Endodermal cell (in vitro differentiated cells): ENCODE measurements around the gene KIF26B. TPM values are rescaled to one million over a fixed set of nuclear protein-coding genes. Genes with fewer than 3 reads are reported as not detected.

ENCODE experiments used
- DNase-seq: peaks from one replicate; pipeline ENCODE4 v3.0.0-alpha.2; 2017
- H3K27ac ChIP-seq: 2 replicates; pipeline ENCODE4 v1.5.1; 2013; ENCODE audit warnings: mild to moderate bottlenecking, low read depth, low read length, moderate library complexity
- H3K27me3 ChIP-seq: 2 replicates; pipeline ENCODE4 v1.6.1; 2013; ENCODE audit warnings: mild to moderate bottlenecking, low read length, moderate library complexity; ENCODE audit not compliant: insufficient read depth, control insufficient read depth, poor library complexity, severe bottlenecking
- H3K36me3 ChIP-seq: 2 replicates; pipeline ENCODE4 v1.7.0; 2013; ENCODE audit warnings: mild to moderate bottlenecking, low read length, moderate library complexity; ENCODE audit not compliant: control insufficient read depth, insufficient read depth
- H3K4me1 ChIP-seq: one replicate; pipeline ENCODE4 v1.7.0; 2013; ENCODE audit warnings: low read length; ENCODE audit not compliant: control insufficient read depth, insufficient read depth
- H3K4me3 ChIP-seq: 2 replicates; pipeline ENCODE4 v1.5.1; 2013; ENCODE audit warnings: mild to moderate bottlenecking, low read length, moderate library complexity
- H3K9ac ChIP-seq: 2 replicates; pipeline ENCODE4 v1.6.1; 2013; ENCODE audit warnings: mild to moderate bottlenecking, low read length, moderate library complexity; ENCODE audit not compliant: poor library complexity, severe bottlenecking; ENCODE audit errors: extremely low read depth
- H3K9me3 ChIP-seq: 2 replicates; pipeline ENCODE4 v1.6.1; 2013; ENCODE audit warnings: mild to moderate bottlenecking, low read length, moderate library complexity; ENCODE audit not compliant: control insufficient read depth
- H3K27ac Mint-ChIP-seq: 2 replicates; pipeline ENCODE4 v1.8.0; 2020; ENCODE audit warnings: mixed read lengths
- H3K27me3 Mint-ChIP-seq: 2 replicates; pipeline ENCODE4 v1.8.0; 2021; ENCODE audit warnings: mild to moderate bottlenecking, mixed read lengths; ENCODE audit not compliant: insufficient read depth
- H3K36me3 Mint-ChIP-seq: 2 replicates; pipeline ENCODE4 v1.8.0; 2020; ENCODE audit warnings: low read depth, mixed read lengths
- H3K4me1 Mint-ChIP-seq: 2 replicates; pipeline ENCODE4 v1.8.0; 2020; ENCODE audit warnings: mixed read lengths
- H3K4me3 Mint-ChIP-seq: 2 replicates; pipeline ENCODE4 v1.8.0; 2020; ENCODE audit warnings: mild to moderate bottlenecking, moderate library complexity, mixed read lengths
- H3K9me3 Mint-ChIP-seq: 2 replicates; pipeline ENCODE4 v1.8.0; 2020; ENCODE audit warnings: mild to moderate bottlenecking, mixed read lengths
- CTCF ChIP-seq: fragments of 200-600 bp; sonication (generic); conservative IDR thresholded peaks from 2 replicates; pipeline ENCODE4 v1.5.0; 2021; ENCODE audit warnings: antibody characterized with exemption, mild to moderate bottlenecking
- WGBS, 2 experiments: methylation state at CpG; one replicate each; pipeline versions ENCODE4 v1.1.5 to v1.1.7; 2013; ENCODE audit warnings: missing lambda C conversion rate in 2 of 2, mixed read lengths in 1 of 2; ENCODE audit not compliant: insufficient coverage in 1 of 2, insufficient read length in 1 of 2; 5-methylcytosine and 5-hydroxymethylcytosine counted together
- total RNA-seq, 2 donors: library from RNA; stranded (reverse); fragmentation: NEBNext Ultra II Directional in 1 of 2; extraction: Animal tissue kit (Norgen Biotek cat#: 25700) in 1 of 2; gene quantifications; 2 replicates in 1 of 2; 3 replicates in 1 of 2; pipeline ENCODE4 v1.2.1, GENCODE V29; 2021

The KIF26B gene
- total RNA-seq, 2 donors from 2014 or later, result 12.3 to 21.0 TPM

- DNase-seq, result no peak
- peaks cover 13% of the 10 kb centered on the region for H3K4me1 ChIP-seq
- H3K9me3 Mint-ChIP-seq, result no peaks in the 10 kb centered on the region
- H3K9me3 ChIP-seq, result no peaks in the 10 kb centered on the region
- peaks cover 5% of the 10 kb centered on the region for H3K36me3 Mint-ChIP-seq
- H3K27ac Mint-ChIP-seq, result no peak overlapping the region
- H3K27me3 Mint-ChIP-seq, result peaks cover 8% of the 10 kb centered on the region
- TF ChIP-seq CTCF, result no peak
- WGBS, 2 experiments, result 97 to 100% methylated on average over 7 of the region's 7 CpGs
- no peaks in the 10 kb centered on the region for H3K27me3 ChIP-seq
- no peak overlapping the region for H3K27ac ChIP-seq
- H3K4me3 ChIP-seq, result no peak overlapping the region
- H3K4me3 Mint-ChIP-seq, result no peak overlapping the region
- no peak overlapping the region for H3K9ac ChIP-seq
- no peaks in the 10 kb centered on the region for H3K36me3 ChIP-seq
- peaks cover 12% of the 10 kb centered on the region for H3K4me1 Mint-ChIP-seq
Measured at GRCh38 chr1:245579881-245580280, 425.1 kb downstream of the KIF26B start.

- Mint-ChIP-seq H3K4me1 (peaks cover 11% of the 10 kb centered on the region), H3K9me3 (no peaks in the 10 kb centered on the region), H3K27ac (no peak overlapping the region), H3K36me3 (peaks cover 5% of the 10 kb centered on the region), H3K4me3 (no peak overlapping the region), H3K27me3 (peaks cover 8% of the 10 kb centered on the region)
- Histone ChIP-seq H3K4me3 (no peak overlapping the region), H3K27me3 (no peaks in the 10 kb centered on the region), H3K4me1 (peaks cover 11% of the 10 kb centered on the region), H3K9ac (no peak overlapping the region), H3K27ac (no peak overlapping the region), H3K9me3 (no peaks in the 10 kb centered on the region), H3K36me3 (no peaks in the 10 kb centered on the region)
- 93 to 94% methylated on average over 4 to 6 of the region's 6 CpGs for WGBS, 2 experiments
- DNase-seq, result no peak
- TF ChIP-seq CTCF, result no peak
Measured at GRCh38 chr1:245580651-245581050, 425.9 kb downstream of the KIF26B start.

- Mint-ChIP-seq H3K27ac (no peak overlapping the region), H3K9me3 (peaks cover 3% of the 10 kb centered on the region), H3K4me1 (no peaks in the 10 kb centered on the region), H3K27me3 (peaks cover 8% of the 10 kb centered on the region), H3K4me3 (no peak overlapping the region), H3K36me3 (peaks cover 6% of the 10 kb centered on the region)
- Histone ChIP-seq H3K4me1 (no peaks in the 10 kb centered on the region), H3K27me3 (no peaks in the 10 kb centered on the region), H3K9me3 (no peaks in the 10 kb centered on the region), H3K27ac (no peak overlapping the region), H3K9ac (no peak overlapping the region), H3K4me3 (no peak overlapping the region), H3K36me3 (no peaks in the 10 kb centered on the region)
- DNase-seq, result no peak
- 87 to 92% methylated on average over 6 to 7 of the region's 7 CpGs for WGBS, 2 experiments
- no peak for TF ChIP-seq CTCF
Measured at GRCh38 chr1:245582026-245582425, 427.2 kb downstream of the KIF26B start.
